HAP-1 (cell line): ENCODE data around the gene MSRB1.
"Not testable (repeated sequence)": the region's sequence is repeated elsewhere in the genome, so short reads cannot be mapped to it uniquely, and the experiment has no call there.

Experiments used
- DNase-seq, 2 experiments: peaks; one replicate each; pipeline ENCODE4 v3.0.0-alpha.2; 2016 to 2020; ENCODE audit warnings: low spot score in 2 of 2
- H3K27me3 ChIP-seq: fragments of 250-450 bp; sonication (Bioruptor Pico); 2 replicates; pipeline ENCODE4 v1.5.1; 2020; ENCODE audit warnings: low read depth, mild to moderate bottlenecking, moderate library complexity
- H3K36me3 ChIP-seq: fragments of 250-450 bp; sonication (Bioruptor Pico); replicated peaks from 2 replicates; pipeline ENCODE4 v1.5.1; 2020; ENCODE audit warnings: mild to moderate bottlenecking
- H3K4me1 ChIP-seq: fragments of 250-450 bp; sonication (Bioruptor Pico); 2 replicates; pipeline ENCODE4 v1.5.1; 2020; ENCODE audit warnings: mild to moderate bottlenecking
- H3K4me3 ChIP-seq: fragments of 250-450 bp; sonication (Bioruptor Pico); 2 replicates; pipeline ENCODE4 v1.5.1; 2020; ENCODE audit warnings: mild to moderate bottlenecking, moderate library complexity
- H3K9me3 ChIP-seq: fragments of 250-450 bp; sonication (Bioruptor Pico); 2 replicates; pipeline ENCODE4 v1.5.1; 2020; ENCODE audit warnings: mild to moderate bottlenecking, moderate library complexity
- in situ Hi-C: fragments of 300-500 bp; cut with MboI; formaldehyde crosslinking; loops from 3 replicates; pipeline ENCODE4 v1.14.3; 2020; ENCODE audit warnings: low sequenced_read_pairs, inconsistent platforms, mixed read lengths

MSRB1 gene

GRCh38 chr16:1946495-1947368 is 3.7 kb upstream of the MSRB1 start:
- Histone ChIP-seq H3K36me3 (no peaks in the 10 kb centered on the region), H3K4me3 (no peak overlapping the region), H3K4me1 (peaks cover 8% of the 10 kb centered on the region), H3K27me3 (no peaks in the 10 kb centered on the region), H3K9me3 (no peaks in the 10 kb centered on the region)
- in situ Hi-C loops, result no loop called here
- DNase-seq, result no peak

DNA sequence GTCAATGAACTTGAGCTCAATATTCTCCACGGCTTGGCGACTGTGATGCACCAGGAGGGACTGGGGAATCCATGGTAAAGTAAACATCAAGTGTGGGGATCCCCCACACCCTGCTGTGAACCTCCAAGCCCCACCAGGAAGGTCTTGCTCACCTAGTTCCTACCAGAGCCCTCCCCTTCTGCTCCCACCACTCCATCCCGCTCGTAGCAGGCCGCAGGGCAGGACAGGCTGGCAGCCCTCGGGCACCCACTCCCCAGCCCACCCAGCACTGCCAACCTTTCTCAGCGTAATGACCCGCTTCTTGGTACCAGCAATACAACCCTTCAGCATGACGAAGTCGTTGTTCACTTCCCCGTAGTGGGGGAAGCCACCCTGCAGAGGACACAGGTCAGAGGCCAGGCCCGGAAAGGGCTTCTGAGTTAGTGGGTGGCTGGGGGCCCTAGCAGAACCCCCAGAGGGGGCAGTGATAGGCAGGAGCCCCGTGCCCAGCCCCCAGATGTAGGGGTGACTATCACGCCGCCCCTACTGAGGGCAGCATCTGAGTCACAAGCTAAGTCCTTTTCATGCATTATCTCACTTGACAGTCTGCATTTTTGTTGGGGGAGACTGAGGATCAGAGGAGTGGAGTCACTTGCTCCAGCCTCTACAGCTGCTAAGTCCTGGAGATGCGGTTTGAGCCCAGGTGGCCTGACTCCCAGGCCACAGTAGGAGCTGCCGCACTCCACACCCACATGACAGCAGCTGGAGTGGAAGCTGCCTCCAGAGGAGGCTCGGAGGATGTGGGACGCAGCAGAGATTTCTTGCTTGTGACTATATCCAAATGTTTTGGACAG is 2.8 kb upstream of the MSRB1 start:
- Histone ChIP-seq H3K9me3 (no peaks in the 10 kb centered on the region), H3K4me3 (no peak overlapping the region), H3K36me3 (peaks cover under 1% of the 10 kb centered on the region; the same call in 1 of the 2 replicates), H3K27me3 (no peaks in the 10 kb centered on the region), H3K4me1 (peaks cover 8% of the 10 kb centered on the region)
- in situ Hi-C loops, result no loop called here
- no peak for DNase-seq

GRCh38 chr16:1944612-1945199 is 1.7 kb upstream of the MSRB1 start:
- no peaks in the 10 kb centered on the region for H3K9me3 ChIP-seq
- peaks cover 7% of the 10 kb centered on the region; the same call in 1 of the 2 replicates for H3K36me3 ChIP-seq
- no peaks in the 10 kb centered on the region for H3K27me3 ChIP-seq
- no peak for DNase-seq
- in situ Hi-C loops, result no loop called here
- H3K4me3 ChIP-seq, result no peak overlapping the region
- peaks cover 8% of the 10 kb centered on the region for H3K4me1 ChIP-seq

DNA sequence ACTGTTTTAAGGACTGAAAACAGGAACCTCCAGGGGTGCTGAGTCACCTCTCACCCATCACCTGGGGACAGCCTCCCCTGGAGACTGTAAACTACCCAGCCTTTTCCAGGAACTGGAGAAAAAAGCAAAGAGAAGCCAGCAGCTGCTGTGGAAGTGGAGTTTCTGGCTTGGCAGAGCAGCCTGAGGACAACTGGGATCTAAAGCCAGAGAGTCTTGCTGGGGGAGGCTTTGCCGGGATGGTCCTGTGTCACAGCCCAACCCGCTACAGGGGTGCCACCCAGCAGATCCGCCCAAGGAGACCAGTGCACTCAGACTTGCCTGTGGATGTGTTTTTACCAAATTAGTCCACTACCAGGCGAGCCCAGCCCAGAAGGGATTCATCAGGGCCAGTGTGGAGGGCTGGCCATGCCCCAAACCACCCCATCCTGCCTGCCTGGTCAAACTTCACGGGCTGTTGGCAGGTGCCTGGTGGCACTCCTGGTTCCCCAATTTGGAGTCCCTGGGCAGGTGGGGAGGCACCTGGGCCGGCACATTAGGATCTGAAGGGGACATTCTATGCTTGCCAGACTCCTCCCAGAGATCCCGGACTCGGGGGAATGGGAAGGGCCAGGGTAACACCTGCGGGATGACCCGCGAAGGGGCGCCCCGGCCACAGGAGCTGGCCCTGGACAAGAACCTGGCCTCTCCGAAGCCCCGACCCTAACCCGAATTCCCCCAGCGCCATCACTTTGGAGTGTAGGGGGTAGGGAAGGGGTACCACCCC is 771 bp downstream of the MSRB1 start:
- Histone ChIP-seq H3K36me3 (peaks cover 19% of the 10 kb centered on the region), H3K4me1 (peaks cover 8% of the 10 kb centered on the region), H3K9me3 (no peaks in the 10 kb centered on the region), H3K27me3 (no peaks in the 10 kb centered on the region), H3K4me3 (peak overlapping the region; percentile 92)
- DNase-seq, result no peak
- in situ Hi-C loops, result no loop called here

DNA sequence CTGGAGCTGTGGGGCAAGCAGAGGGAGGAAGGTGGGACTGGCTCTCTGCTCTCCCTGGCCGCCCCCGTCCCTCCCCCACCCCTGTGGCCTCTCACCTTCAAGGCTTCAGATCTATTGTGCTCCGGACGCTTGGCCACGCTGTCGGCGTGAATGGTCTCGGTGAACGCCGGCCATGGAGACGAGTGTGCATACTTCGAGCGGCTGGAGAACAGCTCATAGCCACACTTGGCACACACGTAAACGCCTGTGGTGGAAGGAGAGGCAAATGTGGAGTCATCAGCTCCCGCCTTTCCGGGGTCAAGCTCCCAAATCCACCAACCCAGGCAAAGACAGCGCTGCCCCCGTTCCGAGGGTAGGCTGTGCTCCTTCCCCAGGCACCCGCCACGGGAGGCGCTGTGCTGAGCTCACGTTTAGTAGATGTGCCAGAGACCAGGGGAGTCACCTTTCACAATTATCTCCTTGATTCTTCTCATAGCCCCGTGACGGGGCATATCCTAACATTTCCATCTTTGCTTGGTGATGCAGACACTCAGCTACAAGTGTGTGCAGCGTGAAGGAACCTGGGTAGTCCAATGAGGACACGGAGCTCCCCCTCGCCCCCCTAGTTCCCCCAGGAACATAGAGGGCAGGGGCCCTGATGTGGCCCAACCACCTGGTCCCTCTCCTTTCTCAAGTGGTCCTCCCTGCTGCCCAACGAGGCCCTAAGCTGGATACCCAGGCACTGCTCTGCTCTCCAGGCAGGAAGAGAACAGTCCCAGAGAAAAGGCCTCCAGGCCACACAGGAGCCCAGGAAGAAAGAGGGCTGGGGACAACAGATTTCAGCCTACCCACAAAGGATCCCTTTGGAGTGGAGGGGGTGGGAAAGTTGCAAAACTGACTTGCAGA is 1.6 kb downstream of the MSRB1 start:
- DNase-seq, result no peak
- peaks cover 8% of the 10 kb centered on the region for H3K4me1 ChIP-seq
- no peaks in the 10 kb centered on the region for H3K9me3 ChIP-seq
- no peak overlapping the region; the same call in 1 of the 2 replicates for H3K4me3 ChIP-seq
- peaks cover 19% of the 10 kb centered on the region for H3K36me3 ChIP-seq
- in situ Hi-C loops, result no loop called here
- no peaks in the 10 kb centered on the region for H3K27me3 ChIP-seq

DNA sequence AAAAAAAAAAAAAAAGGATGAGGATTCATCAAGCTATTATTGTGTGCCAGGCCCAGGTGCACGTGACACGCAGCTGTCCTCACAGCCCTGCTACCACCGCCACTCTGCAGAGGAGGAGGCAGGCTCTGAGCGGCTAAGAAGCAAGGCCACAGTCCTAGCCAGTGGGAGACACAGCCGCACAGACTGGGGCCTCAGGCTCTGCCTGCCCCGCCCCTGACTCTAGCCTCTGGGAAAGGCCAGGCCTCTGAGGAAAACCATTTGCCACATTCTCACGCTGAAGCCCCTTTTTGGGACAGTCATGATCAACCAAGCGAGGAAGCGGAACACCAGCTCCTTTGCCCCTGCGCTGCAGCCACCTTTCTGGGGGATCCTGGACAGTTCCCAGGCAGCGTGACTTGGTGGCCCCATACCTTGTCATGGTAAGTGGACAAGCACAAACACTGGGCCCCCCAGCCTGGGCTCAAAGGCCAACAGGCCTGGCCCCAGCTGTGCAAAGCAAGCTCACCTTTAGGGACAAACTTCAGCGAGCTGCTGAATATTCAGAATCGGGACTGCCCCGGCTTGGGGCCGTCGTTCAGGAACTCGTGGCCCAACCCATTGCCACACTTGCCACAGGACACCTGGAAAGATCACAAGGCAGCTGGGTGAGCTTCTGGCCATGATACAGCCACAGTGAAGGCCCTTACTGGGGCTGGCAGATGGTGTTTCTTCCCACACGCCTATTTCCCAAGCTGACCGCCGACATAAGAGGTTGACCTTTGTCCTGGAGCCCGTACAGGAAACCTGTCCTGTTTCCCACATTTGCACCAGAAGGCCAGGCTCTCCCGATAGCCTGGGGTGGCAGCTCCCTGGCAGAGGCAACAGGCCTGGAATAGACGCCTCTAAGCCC is 2.5 kb downstream of the MSRB1 start:
- Histone ChIP-seq H3K27me3 (no peaks in the 10 kb centered on the region), H3K9me3 (no peaks in the 10 kb centered on the region), H3K36me3 (peaks cover 19% of the 10 kb centered on the region), H3K4me1 (peaks cover 8% of the 10 kb centered on the region), H3K4me3 (no peak overlapping the region)
- in situ Hi-C loops, result no loop called here
- DNase-seq, result no peak

DNA sequence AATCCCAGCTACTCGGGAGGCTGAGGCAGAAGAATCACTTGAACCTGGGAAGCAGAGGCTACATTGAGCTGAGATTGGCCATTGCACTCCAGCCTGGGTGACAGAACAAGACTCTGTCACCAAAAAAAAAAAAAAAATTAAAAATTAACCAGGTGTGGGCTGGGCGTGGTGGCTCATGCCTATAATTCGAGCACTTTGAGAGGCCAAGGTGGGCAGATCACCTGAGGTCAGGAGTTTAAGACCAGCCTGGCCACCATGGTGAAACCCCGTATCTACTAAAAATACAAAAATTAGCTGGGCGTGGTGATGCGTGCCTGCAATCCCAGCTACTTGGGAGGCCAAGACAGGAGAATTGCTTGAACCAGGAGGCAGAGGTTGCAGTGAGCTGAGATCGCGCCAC is 3.2 kb downstream of the MSRB1 start:
- DNase-seq, H3K4me3 ChIP-seq, in situ Hi-C loops, H3K27me3 ChIP-seq, H3K9me3 ChIP-seq, H3K4me1 ChIP-seq: not testable (repeated sequence)
- peaks cover 19% of the 10 kb centered on the region for H3K36me3 ChIP-seq

GRCh38 chr16:1938910-1939309 is 4.1 kb downstream of the MSRB1 start:
- in situ Hi-C loops, result no loop called here
- Histone ChIP-seq H3K4me1 (peaks cover 6% of the 10 kb centered on the region), H3K4me3 (no peak overlapping the region), H3K27me3 (no peaks in the 10 kb centered on the region), H3K36me3 (peaks cover 19% of the 10 kb centered on the region), H3K9me3 (no peaks in the 10 kb centered on the region)
- DNase-seq, result no peak

GRCh38 chr16:1938316-1938715 is 4.7 kb downstream of the MSRB1 start:
- DNase-seq, result no peak
- in situ Hi-C loops, result no loop called here
- no peak overlapping the region for H3K4me3 ChIP-seq
- peaks cover under 1% of the 10 kb centered on the region; the same call in 1 of the 2 replicates for H3K4me1 ChIP-seq
- no peaks in the 10 kb centered on the region for H3K9me3 ChIP-seq
- H3K27me3 ChIP-seq, result no peaks in the 10 kb centered on the region
- peaks cover 19% of the 10 kb centered on the region for H3K36me3 ChIP-seq

DNA sequence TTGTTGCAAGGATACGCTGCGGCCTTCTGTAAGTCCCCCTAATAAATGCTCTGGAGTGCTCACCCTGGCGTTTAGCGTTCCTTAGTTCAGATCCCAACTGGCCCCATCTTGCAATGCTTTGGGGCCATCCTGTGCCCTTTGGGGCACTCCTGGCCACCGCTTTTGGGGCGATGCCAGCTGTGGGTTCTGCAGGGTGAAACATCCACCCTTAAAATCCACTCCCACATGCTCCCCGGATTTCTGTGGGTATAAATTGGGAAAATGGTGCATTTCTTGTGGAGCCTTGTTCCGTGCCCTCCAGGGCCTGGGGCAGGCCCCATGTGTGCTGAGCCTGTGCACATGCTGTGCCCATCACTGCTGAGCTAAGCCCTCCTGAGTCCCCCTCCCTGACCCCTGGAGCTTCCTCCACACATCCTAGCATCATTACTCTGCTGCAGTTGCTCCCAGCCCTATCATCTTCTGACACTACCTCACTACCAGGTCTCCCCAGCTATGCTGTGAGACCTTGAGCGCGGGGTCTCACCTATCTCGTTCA is 6.0 kb downstream of the MSRB1 start:
- DNase-seq, result no peak
- Histone ChIP-seq H3K27me3 (no peaks in the 10 kb centered on the region), H3K9me3 (no peaks in the 10 kb centered on the region), H3K36me3 (peaks cover 19% of the 10 kb centered on the region), H3K4me1 (no peaks in the 10 kb centered on the region), H3K4me3 (no peak overlapping the region)
- in situ Hi-C loops, result no loop called here

- in situ Hi-C loops, result loop anchor here (5.0 kb wide), 1 partner anchor 76 kb away; no protein-coding TSS in a partner anchor
- no peak for DNase-seq
- H3K4me1 ChIP-seq, result peaks cover 3% of the 10 kb centered on the region; the same call in 1 of the 2 replicates
- peaks cover 1% of the 10 kb centered on the region; the same call in 1 of the 2 replicates for H3K36me3 ChIP-seq
- H3K9me3 ChIP-seq, result no peaks in the 10 kb centered on the region
- no peak overlapping the region for H3K4me3 ChIP-seq
- no peaks in the 10 kb centered on the region for H3K27me3 ChIP-seq
Measured at GRCh38 chr16:1933097-1933661, 9.8 kb downstream of the MSRB1 start.
